Mammary epithelial cell (primary cell): ENCODE measurements around the gene CPA1.

Experiments used
- EZH2 ChIP-seq: IDR thresholded peaks from 2 replicates; pipeline ENCODE4 v1.6.1; 2012; ENCODE audit warnings: low read length, inconsistent platforms, borderline replicate concordance
- TF ChIP-seq, protein P1 (sequence below), 2 donors: IDR thresholded peaks in 1 of 2; conservative IDR thresholded peaks in 1 of 2; 2 replicates each; pipeline ENCODE4 v1.5.1; 2011 to 2012; ENCODE audit warnings: inconsistent platforms in 2 of 2, low read length in 2 of 2, mild to moderate bottlenecking in 2 of 2, control low read depth in 1 of 2, low read depth in 1 of 2; ENCODE audit not compliant: insufficient read depth in 1 of 2; ENCODE audit errors: extremely low read depth in 1 of 2

DNA sequence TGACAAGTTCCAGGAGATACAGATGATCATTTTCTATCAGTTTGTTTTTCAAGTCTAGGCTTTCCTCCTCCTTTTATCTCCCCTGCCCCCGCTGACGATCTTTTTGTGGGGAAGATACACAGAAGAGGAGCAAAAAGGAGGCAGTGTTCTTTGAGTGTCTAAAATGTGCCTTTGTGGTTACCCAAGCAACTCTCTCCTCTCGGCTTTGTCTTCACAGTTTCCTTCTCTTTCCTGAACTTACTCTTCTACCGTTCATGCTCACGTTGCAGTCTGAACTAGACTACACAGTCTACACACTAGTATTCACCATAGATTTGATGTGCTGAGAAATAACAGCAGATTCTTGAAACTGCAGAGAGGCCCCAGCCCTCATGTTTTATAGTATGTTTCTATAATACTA is 36.9 kb downstream of the CPA1 start:
- no peak for TF ChIP-seq EZH2
- TF ChIP-seq, protein P1, sequence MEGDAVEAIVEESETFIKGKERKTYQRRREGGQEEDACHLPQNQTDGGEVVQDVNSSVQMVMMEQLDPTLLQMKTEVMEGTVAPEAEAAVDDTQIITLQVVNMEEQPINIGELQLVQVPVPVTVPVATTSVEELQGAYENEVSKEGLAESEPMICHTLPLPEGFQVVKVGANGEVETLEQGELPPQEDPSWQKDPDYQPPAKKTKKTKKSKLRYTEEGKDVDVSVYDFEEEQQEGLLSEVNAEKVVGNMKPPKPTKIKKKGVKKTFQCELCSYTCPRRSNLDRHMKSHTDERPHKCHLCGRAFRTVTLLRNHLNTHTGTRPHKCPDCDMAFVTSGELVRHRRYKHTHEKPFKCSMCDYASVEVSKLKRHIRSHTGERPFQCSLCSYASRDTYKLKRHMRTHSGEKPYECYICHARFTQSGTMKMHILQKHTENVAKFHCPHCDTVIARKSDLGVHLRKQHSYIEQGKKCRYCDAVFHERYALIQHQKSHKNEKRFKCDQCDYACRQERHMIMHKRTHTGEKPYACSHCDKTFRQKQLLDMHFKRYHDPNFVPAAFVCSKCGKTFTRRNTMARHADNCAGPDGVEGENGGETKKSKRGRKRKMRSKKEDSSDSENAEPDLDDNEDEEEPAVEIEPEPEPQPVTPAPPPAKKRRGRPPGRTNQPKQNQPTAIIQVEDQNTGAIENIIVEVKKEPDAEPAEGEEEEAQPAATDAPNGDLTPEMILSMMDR (conservative IDR thresholded peaks at IDR 0.05 in 1 of 2, IDR thresholded peaks at IDR 0.05 in 1 of 2; ENCODE audit: extremely low read depth in 1 of 2, insufficient read depth in 1 of 2, low read depth in 1 of 2, low read length in 2 of 2): no peak
